COLO829 (cell line): ENCODE results near the gene MT3.

Source experiments
- DNase-seq: peaks from one replicate; pipeline ENCODE4 v3.0.0; 2012; ENCODE audit warnings: low spot score

MT3 gene

GRCh38 chr16:56631197-56631596 lies 41.9 kb downstream of the MT3 start:
- DNase-seq, result no peak

GRCh38 chr16:56631832-56632155 lies 42.5 kb downstream of the MT3 start:
- DNase-seq, result no peak

- no peak for DNase-seq
Observed at GRCh38 chr16:56632156-56632847, 43.0 kb downstream of the MT3 start, which contains the start of gene MT1M. Gene MT1M (plus strand): TSS chr16:56632659. CDS start chr16:56632732, 73 bp downstream.

- DNase-seq, result no peak
Observed at GRCh38 chr16:56632848-56633365, 43.6 kb downstream of the MT3 start.

GRCh38 chr16:56633535-56633934 lies 44.2 kb downstream of the MT3 start:
- DNase-seq, result no peak

GRCh38 chr16:56634715-56635440 lies 45.5 kb downstream of the MT3 start:
- no peak for DNase-seq

GRCh38 chr16:56635441-56635967 lies 46.2 kb downstream of the MT3 start:
- no peak for DNase-seq

- DNase-seq, result no peak
Observed at GRCh38 chr16:56636616-56637413, 47.5 kb downstream of the MT3 start.

- no peak for DNase-seq
Observed at GRCh38 chr16:56637814-56638750, 48.8 kb downstream of the MT3 start, which contains the start of gene MT1A. Gene MT1A (plus strand): TSS chr16:56638666. CDS start chr16:56638739, 73 bp downstream.

- DNase-seq, result no peak
Observed at GRCh38 chr16:56639045-56639444, 49.7 kb downstream of the MT3 start.

- DNase-seq, result no peak
Observed at GRCh38 chr16:56640076-56640475, 50.7 kb downstream of the MT3 start.
